Peyer's patch (tissue), 4 donors: Measurements from ENCODE around the gene TAF1C. TPM values are rescaled to one million over a fixed set of nuclear protein-coding genes. Genes with fewer than 3 reads are reported as not detected.

Source experiments
- DNase-seq, 3 donors: peaks; one replicate each; pipeline ENCODE4 v3.0.0-alpha.2; 2017 to 2019
- H3K27ac ChIP-seq, 4 donors: fragments of 200-600 bp; sonication (generic); one replicate each; pipeline ENCODE4 v1.5.1; 2016 to 2019
- H3K27me3 ChIP-seq, 2 donors: fragments of 200-600 bp; sonication (generic); one replicate each; pipeline ENCODE4 v1.5.1; 2019
- H3K36me3 ChIP-seq, 3 donors: fragments of 200-600 bp; sonication (generic); one replicate each; pipeline ENCODE4 v1.5.1; 2016 to 2019
- H3K4me1 ChIP-seq, 4 donors: fragments of 200-600 bp; sonication (generic); one replicate each; pipeline ENCODE4 v1.5.1; 2016 to 2019
- H3K4me3 ChIP-seq, 4 donors: fragments of 200-600 bp; sonication (generic); 1 replicate in 3 of 4; 2 replicates in 1 of 4; pipeline ENCODE4 v1.5.1; 2016 to 2019; ENCODE audit warnings: mild to moderate bottlenecking in 1 of 4
- H3K9me3 ChIP-seq, 4 donors: fragments of 200-600 bp; sonication (generic); one replicate each; pipeline ENCODE4 v1.5.1; 2016 to 2019; ENCODE audit warnings: mild to moderate bottlenecking in 1 of 4
- CTCF ChIP-seq, 6 experiments: fragments of 450-650 bp in 4 of 6; fragments of 200-600 bp in 2 of 6; sonication (generic) in 1 of 6; IDR thresholded peaks; one replicate each; pipeline ENCODE4 v1.5.1; 2017 to 2019; ENCODE audit warnings: antibody characterized with exemption in 6 of 6, mild to moderate bottlenecking in 3 of 6, moderate library complexity in 1 of 6
- POLR2A ChIP-seq, 2 donors: fragments of 450-650 bp; IDR thresholded peaks; one replicate each; pipeline ENCODE4 v1.5.1; 2017; ENCODE audit warnings: antibody characterized with exemption in 2 of 2, mild to moderate bottlenecking in 2 of 2, moderate library complexity in 2 of 2
- total RNA-seq, 4 donors: library from RNA; depleted of rRNA; stranded (reverse); fragments of >200 nt; gene quantifications; one replicate each; pipeline ENCODE4 v1.1.0, GENCODE V29; 2016

Gene TAF1C
- total RNA-seq, 4 donors from 2014 or later: 61.3 to 169 (median 97.0) TPM

GRCh38 chr16:84232060-84232459, 45.2 kb upstream of the TAF1C start:
- TF ChIP-seq CTCF (IDR thresholded peaks at IDR 0.05): no peak
- no peak for TF ChIP-seq POLR2A (IDR thresholded peaks at IDR 0.05)
- DNase-seq: no peak
- no peaks in the 10 kb centered on the region for H3K9me3 ChIP-seq
- H3K36me3 ChIP-seq: no peaks in the 10 kb centered on the region
- no peaks in the 10 kb centered on the region for H3K27me3 ChIP-seq
- H3K27ac ChIP-seq: no peak overlapping the region
- H3K4me1 ChIP-seq: peaks cover 0 to 6% (median 0%) of the 10 kb centered on the region in 4 donors
- H3K4me3 ChIP-seq: no peak overlapping the region

- DNase-seq: no peak
- no peak for TF ChIP-seq POLR2A (IDR thresholded peaks at IDR 0.05)
- no peak for TF ChIP-seq CTCF (IDR thresholded peaks at IDR 0.05)
- no peak overlapping the region for H3K27ac ChIP-seq
These were observed 42.6 kb upstream of the TAF1C start for GRCh38 chr16:84229471-84229870.

GRCh38 chr16:84228256-84228838, 41.5 kb upstream of the TAF1C start:
- Histone ChIP-seq H3K27me3 (no peaks in the 10 kb centered on the region), H3K9me3 (no peaks in the 10 kb centered on the region), H3K36me3 (no peaks in the 10 kb centered on the region), H3K27ac (no peak overlapping the region), H3K4me1 (peaks cover 0 to 6% (median 0%) of the 10 kb centered on the region in 4 donors), H3K4me3 (no peak overlapping the region)
- DNase-seq: peak in 1 of 3 donors; percentile 48
- TF ChIP-seq POLR2A (IDR thresholded peaks at IDR 0.05) (no peak), CTCF (IDR thresholded peaks at IDR 0.05) (no peak)

More at GRCh38 chr16:84229471-84229870, 42.6 kb upstream of the TAF1C start:
- no peaks in the 10 kb centered on the region for H3K27me3 ChIP-seq
- no peaks in the 10 kb centered on the region for H3K36me3 ChIP-seq
- H3K9me3 ChIP-seq: no peaks in the 10 kb centered on the region
- no peak overlapping the region for H3K4me3 ChIP-seq
- H3K4me1 ChIP-seq: peaks cover 0 to 6% (median 0%) of the 10 kb centered on the region in 4 donors

- Histone ChIP-seq H3K9me3 (no peaks in the 10 kb centered on the region), H3K36me3 (no peaks in the 10 kb centered on the region), H3K4me3 (no peak overlapping the region), H3K27ac (no peak overlapping the region), H3K27me3 (no peaks in the 10 kb centered on the region), H3K4me1 (peaks cover 0 to 6% (median 0%) of the 10 kb centered on the region in 4 donors)
- no peak for DNase-seq
- TF ChIP-seq CTCF (IDR thresholded peaks at IDR 0.05) (no peak), POLR2A (IDR thresholded peaks at IDR 0.05) (no peak)
These were observed 40.7 kb upstream of the TAF1C start for GRCh38 chr16:84227548-84227947.

- H3K27ac ChIP-seq: no peak overlapping the region
- H3K27me3 ChIP-seq: no peaks in the 10 kb centered on the region
- TF ChIP-seq POLR2A (IDR thresholded peaks at IDR 0.05) (no peak), CTCF (IDR thresholded peaks at IDR 0.05) (no peak)
- no peak overlapping the region for H3K4me3 ChIP-seq
- no peak for DNase-seq
- no peaks in the 10 kb centered on the region for H3K36me3 ChIP-seq
- peaks cover 0 to 6% (median 0%) of the 10 kb centered on the region in 4 donors for H3K4me1 ChIP-seq
- no peaks in the 10 kb centered on the region for H3K9me3 ChIP-seq
These were observed 39.2 kb upstream of the TAF1C start for GRCh38 chr16:84226026-84226425.
